Subcutaneous adipose tissue (tissue), 4 donors: ENCODE results near the gene NT5DC1. TPM values are rescaled to one million over a fixed set of nuclear protein-coding genes. Genes with fewer than 3 reads are reported as not detected.

Experiments used
- CTCF ChIP-seq: fragments of 450-650 bp; IDR thresholded peaks from one replicate; pipeline ENCODE4 v1.5.1; 2016; ENCODE audit warnings: low read depth, mild to moderate bottlenecking, control low read depth, antibody characterized with exemption, moderate library complexity
- total RNA-seq, 4 donors: library from RNA; depleted of rRNA; stranded (reverse); fragments of >200 nt; gene quantifications; one replicate each; pipeline ENCODE4 v1.1.0, GENCODE V29; 2016

Gene NT5DC1
- total RNA-seq, 4 donors from 2014 or later = 7.7 to 19.2 (median 11.0) TPM

GRCh38 chr6:116287689-116288282 lies 187.1 kb downstream of the NT5DC1 start:
- no peak for TF ChIP-seq CTCF

GRCh38 chr6:116289876-116290275 lies 189.2 kb downstream of the NT5DC1 start:
- no peak for TF ChIP-seq CTCF

- no peak for TF ChIP-seq CTCF
Observed at GRCh38 chr6:116290799-116291198, 190.1 kb downstream of the NT5DC1 start.

- TF ChIP-seq CTCF = no peak
Observed at GRCh38 chr6:116291701-116292396, 191.2 kb downstream of the NT5DC1 start.

- no peak for TF ChIP-seq CTCF
Observed at GRCh38 chr6:116292553-116292952, 191.9 kb downstream of the NT5DC1 start.

GRCh38 chr6:116298273-116298672 lies 197.6 kb downstream of the NT5DC1 start:
- TF ChIP-seq CTCF = no peak

- no peak for TF ChIP-seq CTCF
Observed at GRCh38 chr6:116298973-116299372, 198.3 kb downstream of the NT5DC1 start.

Other genes with a start within 250 kb of the NT5DC1 start
- 1 to 10 TPM in 1 of 4 donors, under 1 TPM in 3; 0.44 to 1.3 (median 0.63) TPM for gene FRK, start 40.0 kb upstream of the NT5DC1 start, total RNA-seq
- gene COL10A1, start 25.3 kb downstream of the NT5DC1 start, total RNA-seq = not detected
- gene TSPYL4, start 153.2 kb downstream of the NT5DC1 start, total RNA-seq = 1 to 10 TPM; 5.6 to 8.5 (median 8.3) TPM
- gene TSPYL1, start 179.1 kb downstream of the NT5DC1 start, total RNA-seq = 10 to 100 TPM; 38.2 to 68.8 (median 50.1) TPM